Thoracic aorta (tissue), 2 donors: ENCODE results near the gene POR. TPM values are rescaled to one million over a fixed set of nuclear protein-coding genes. Genes with fewer than 3 reads are reported as not detected.

ENCODE experiments used
- ATAC-seq: fragments of 150-250 bp; one replicate; pipeline ENCODE4 v1.8.0; 2017; ENCODE audit warnings: low read depth; ENCODE audit not compliant: insufficient number of reproducible peaks, low FRiP score
- DNase-seq: peaks from one replicate; pipeline ENCODE4 v3.0.0-alpha.2; 2020; ENCODE audit warnings: low spot score
- H3K27ac ChIP-seq, 2 donors: fragments of 200-600 bp; sonication (generic); 1 replicate in 1 of 2; 2 replicates in 1 of 2; pipeline ENCODE4 v1.5.1; 2016; ENCODE audit warnings: mild to moderate bottlenecking in 2 of 2, moderate library complexity in 2 of 2
- H3K27me3 ChIP-seq: fragments of 200-600 bp; sonication (generic); replicated peaks from 2 replicates; pipeline ENCODE4 v1.6.0; 2016; ENCODE audit warnings: mild to moderate bottlenecking; ENCODE audit not compliant: insufficient read depth
- H3K36me3 ChIP-seq: fragments of 200-600 bp; sonication (generic); one replicate; pipeline ENCODE4 v1.5.1; 2016
- H3K4me1 ChIP-seq, 2 donors: fragments of 200-600 bp; sonication (generic); 1 replicate in 1 of 2; 2 replicates in 1 of 2; pipeline versions ENCODE4 v1.5.1 to v1.6.0; 2016; ENCODE audit warnings: low read depth in 2 of 2, mild to moderate bottlenecking in 1 of 2; ENCODE audit not compliant: control insufficient read depth in 1 of 2
- H3K4me3 ChIP-seq: fragments of 200-600 bp; sonication (generic); 2 replicates; pipeline ENCODE4 v1.5.1; 2016; ENCODE audit warnings: mild to moderate bottlenecking
- H3K9me3 ChIP-seq: fragments of 200-600 bp; sonication (generic); 2 replicates; pipeline ENCODE4 v1.5.1; 2016
- total RNA-seq, 2 donors: library from RNA; depleted of rRNA; stranded (reverse); fragments of >200 nt; gene quantifications; one replicate each; pipeline versions ENCODE4 v1.1.0 to v1.2.3, GENCODE V29; 2016
- TF ChIP-seq, protein P1 (sequence below): fragments of 200-600 bp; sonication (generic); IDR thresholded peaks from one replicate; pipeline ENCODE4 v1.5.1; 2019; ENCODE audit warnings: antibody characterized with exemption

POR gene
- total RNA-seq, 2 donors from 2014 or later, result 70.1 to 77.4 TPM

GRCh38 chr7:75921479-75921878 lies 6.5 kb downstream of the POR start:
- ATAC-seq (no peak), DNase-seq (no peak)
- H3K36me3 ChIP-seq, result peaks cover 2% of the 10 kb centered on the region
- H3K4me3 ChIP-seq, result no peak overlapping the region
- H3K4me1 ChIP-seq, result peaks cover 16 to 31% of the 10 kb centered on the region in 2 donors
- H3K27me3 ChIP-seq, result no peaks in the 10 kb centered on the region
- TF ChIP-seq, protein P1, sequence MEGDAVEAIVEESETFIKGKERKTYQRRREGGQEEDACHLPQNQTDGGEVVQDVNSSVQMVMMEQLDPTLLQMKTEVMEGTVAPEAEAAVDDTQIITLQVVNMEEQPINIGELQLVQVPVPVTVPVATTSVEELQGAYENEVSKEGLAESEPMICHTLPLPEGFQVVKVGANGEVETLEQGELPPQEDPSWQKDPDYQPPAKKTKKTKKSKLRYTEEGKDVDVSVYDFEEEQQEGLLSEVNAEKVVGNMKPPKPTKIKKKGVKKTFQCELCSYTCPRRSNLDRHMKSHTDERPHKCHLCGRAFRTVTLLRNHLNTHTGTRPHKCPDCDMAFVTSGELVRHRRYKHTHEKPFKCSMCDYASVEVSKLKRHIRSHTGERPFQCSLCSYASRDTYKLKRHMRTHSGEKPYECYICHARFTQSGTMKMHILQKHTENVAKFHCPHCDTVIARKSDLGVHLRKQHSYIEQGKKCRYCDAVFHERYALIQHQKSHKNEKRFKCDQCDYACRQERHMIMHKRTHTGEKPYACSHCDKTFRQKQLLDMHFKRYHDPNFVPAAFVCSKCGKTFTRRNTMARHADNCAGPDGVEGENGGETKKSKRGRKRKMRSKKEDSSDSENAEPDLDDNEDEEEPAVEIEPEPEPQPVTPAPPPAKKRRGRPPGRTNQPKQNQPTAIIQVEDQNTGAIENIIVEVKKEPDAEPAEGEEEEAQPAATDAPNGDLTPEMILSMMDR, result no peak
- no peaks in the 10 kb centered on the region for H3K9me3 ChIP-seq
- no peak overlapping the region for H3K27ac ChIP-seq

GRCh38 chr7:75922966-75923603 lies 8.1 kb downstream of the POR start:
- ATAC-seq (no peak), DNase-seq (no peak)
- no peak overlapping the region for H3K27ac ChIP-seq
- TF ChIP-seq, protein P1, result no peak
- no peaks in the 10 kb centered on the region for H3K27me3 ChIP-seq
- peaks cover 2% of the 10 kb centered on the region for H3K36me3 ChIP-seq
- H3K9me3 ChIP-seq, result no peaks in the 10 kb centered on the region
- H3K4me1 ChIP-seq, result peaks cover 4 to 15% of the 10 kb centered on the region in 2 donors
- H3K4me3 ChIP-seq, result no peak overlapping the region

DNA sequence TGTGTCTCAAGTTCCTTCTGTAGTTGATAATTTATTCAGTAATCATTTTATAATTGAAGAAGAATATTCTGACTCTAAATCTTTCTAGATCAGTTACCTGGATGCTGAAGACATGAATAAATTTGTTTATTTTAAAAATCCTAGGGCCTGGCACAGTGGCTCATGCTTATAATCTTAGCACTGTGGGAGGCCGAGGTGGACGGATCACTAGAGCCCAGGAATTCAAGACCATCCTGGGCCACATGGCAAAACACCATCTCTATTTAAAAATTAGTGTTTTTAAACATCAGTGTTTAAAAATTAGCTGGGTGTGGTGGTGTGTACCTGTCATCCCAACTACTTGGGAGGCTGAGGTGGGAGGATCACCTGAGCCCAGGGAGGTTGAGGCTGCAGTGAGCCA lies 9.3 kb downstream of the POR start:
- H3K27ac ChIP-seq, result no peak overlapping the region
- no peak overlapping the region for H3K4me3 ChIP-seq
- peaks cover 4 to 10% of the 10 kb centered on the region in 2 donors for H3K4me1 ChIP-seq
- no peak for DNase-seq
- H3K36me3 ChIP-seq, result peaks cover 2% of the 10 kb centered on the region
- H3K27me3 ChIP-seq, result no peaks in the 10 kb centered on the region
- ATAC-seq, result no peak
- H3K9me3 ChIP-seq, result no peaks in the 10 kb centered on the region
- TF ChIP-seq, protein P1, result no peak

GRCh38 chr7:75924889-75925288 lies 9.9 kb downstream of the POR start:
- TF ChIP-seq, protein P1, result no peak
- H3K4me3 ChIP-seq, result no peak overlapping the region
- H3K4me1 ChIP-seq, result peaks cover 0 to 5% of the 10 kb centered on the region in 2 donors
- ATAC-seq, result no peak
- H3K9me3 ChIP-seq, result no peaks in the 10 kb centered on the region
- no peak for DNase-seq
- H3K27me3 ChIP-seq, result no peaks in the 10 kb centered on the region
- peaks cover 2% of the 10 kb centered on the region for H3K36me3 ChIP-seq
- H3K27ac ChIP-seq, result no peak overlapping the region

- no peak for ATAC-seq
- peaks cover 0 to 4% of the 10 kb centered on the region in 2 donors for H3K4me1 ChIP-seq
- H3K27me3 ChIP-seq, result no peaks in the 10 kb centered on the region
- TF ChIP-seq, protein P1, result no peak
- H3K27ac ChIP-seq, result no peak overlapping the region
- H3K36me3 ChIP-seq, result peaks cover 1% of the 10 kb centered on the region
- no peak for DNase-seq
- no peak overlapping the region for H3K4me3 ChIP-seq
- no peaks in the 10 kb centered on the region for H3K9me3 ChIP-seq
Observed at GRCh38 chr7:75925717-75926435, 10.9 kb downstream of the POR start.
